Kidney (tissue), 14 donors: Measurements from ENCODE around the gene PPT2. TPM values are rescaled to one million over a fixed set of nuclear protein-coding genes. Genes with fewer than 3 reads are reported as not detected.

Source experiments
- DNase-seq, 5 donors: peaks; one replicate each; pipeline ENCODE4 v3.0.0-alpha.2; 2013 to 2020
- FAIRE-seq: peaks from 2 replicates; lab custom pipeline; 2012; peaks lifted over from hg19 to GRCh38; lab: Jason Lieb, UNC
- H3K27ac ChIP-seq, 2 donors: one replicate each; pipeline ENCODE4 v1.7.0; 2013; ENCODE audit warnings: low read depth in 2 of 2, low read length in 2 of 2, inconsistent platforms in 1 of 2
- H3K27me3 ChIP-seq: one replicate; pipeline ENCODE4 v1.7.1; 2013; ENCODE audit warnings: low read length, inconsistent platforms; ENCODE audit not compliant: control insufficient read depth, insufficient read depth
- H3K36me3 ChIP-seq, 3 donors: one replicate each; pipeline versions ENCODE4 v1.7.0 to v1.7.1; 2013; ENCODE audit warnings: low read length in 3 of 3, control low read depth in 1 of 3, inconsistent platforms in 1 of 3; ENCODE audit not compliant: insufficient read depth in 3 of 3, control insufficient read depth in 2 of 3
- H3K4me1 ChIP-seq, 3 donors: one replicate each; pipeline versions ENCODE4 v1.7.0 to v1.7.1; 2013; ENCODE audit warnings: low read length in 3 of 3, inconsistent platforms in 1 of 3, low read depth in 1 of 3; ENCODE audit not compliant: control insufficient read depth in 2 of 3, insufficient read depth in 2 of 3
- H3K4me3 ChIP-seq, 3 donors: one replicate each; pipeline versions ENCODE4 v1.7.0 to v1.8.1; 2013; ENCODE audit warnings: low read length in 3 of 3, control low read depth in 1 of 3, inconsistent platforms in 1 of 3
- H3K9ac ChIP-seq, 3 donors: one replicate each; pipeline versions ENCODE4 v1.7.0 to v1.7.1; 2013; ENCODE audit warnings: low read length in 3 of 3, control low read depth in 1 of 3, inconsistent platforms in 1 of 3
- H3K9me3 ChIP-seq, 3 donors: one replicate each; pipeline versions ENCODE4 v1.7.0 to v1.7.1; 2013; ENCODE audit warnings: low read length in 3 of 3, control low read depth in 1 of 3, inconsistent platforms in 1 of 3; ENCODE audit not compliant: control insufficient read depth in 2 of 3, insufficient read depth in 1 of 3
- intact Hi-C: fragments of 100-400 bp; cut with DNase I; formaldehyde crosslinking; loops from one replicate; pipeline ENCODE4 v1.11.1; 2022
- polyA plus RNA-seq: library from polyadenylated mRNA; stranded (reverse); fragments of 350-450 nt; fragmentation: Illumina TruSeq; extraction: RNeasy Lipid Tissue Mini Kit (QIAGEN cat#74804); gene quantifications from one replicate; pipeline ENCODE4 v1.2.3, GENCODE V29; 2014; ENCODE audit warnings: low read depth, low replicate concordance; ENCODE audit not compliant: insufficient read depth
- total RNA-seq: library from RNA; stranded (reverse); fragmentation: NEBNext Ultra II Directional; extraction: Animal tissue kit (Norgen Biotek cat#: 25700); gene quantifications from one replicate; pipeline ENCODE4 v1.2.1, GENCODE V29; 2021
- TF ChIP-seq, protein P1 (sequence below): IDR thresholded peaks from 3 replicates; pipeline ENCODE4 v1.5.1; 2012; ENCODE audit warnings: mild to moderate bottlenecking, moderate library complexity, borderline replicate concordance; ENCODE audit not compliant: insufficient read depth; ENCODE audit errors: extremely low read depth
- donor health status: control.
- donor health status: control.
- donor health status: control.
- donor health status: control.
- donor health status: control.
- donor health status: DM: yes; HTN: yes; CAD: no.
- donor health status: Normal renal cell carcinoma (clear cell type).

PPT2 gene
- total and polyA plus RNA-seq, 2 donors from 2014 or later, result 20.3 to 23.0 TPM

DNA sequence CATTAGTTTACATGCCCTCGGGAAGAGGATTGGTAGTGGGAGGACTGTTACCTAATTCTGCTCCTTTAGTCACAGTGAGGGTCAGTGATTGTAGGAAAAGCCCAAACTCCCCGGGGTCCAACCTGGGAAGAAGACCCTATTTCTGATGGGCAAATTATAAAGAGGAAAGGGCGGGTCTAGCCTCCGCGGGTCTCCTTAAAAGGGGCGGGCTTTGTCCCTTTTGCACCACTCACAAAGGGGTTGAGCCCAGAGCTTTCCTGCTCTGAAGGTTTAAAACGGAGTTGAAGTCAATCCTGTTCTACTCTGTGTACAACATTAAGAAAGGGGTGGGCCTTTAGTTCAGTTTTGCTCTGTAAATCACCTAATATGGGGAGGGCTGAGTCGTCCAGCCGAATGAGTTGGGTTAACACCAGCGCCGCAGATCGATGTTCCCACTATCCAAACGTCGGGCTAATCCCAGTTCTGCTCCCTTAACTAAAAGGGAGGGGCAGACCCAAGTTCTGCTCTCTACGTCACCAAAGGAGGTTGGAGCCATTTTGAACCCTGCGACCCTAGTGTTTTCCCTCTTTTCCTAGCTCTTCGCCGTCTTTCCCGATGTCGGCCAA lies 23.3 kb downstream of the PPT2 start:
- intact Hi-C loops, result no loop called here
- peaks cover 0 to 8% (median 0%) of the 10 kb centered on the region in 3 donors for H3K36me3 ChIP-seq
- TF ChIP-seq, protein P1, sequence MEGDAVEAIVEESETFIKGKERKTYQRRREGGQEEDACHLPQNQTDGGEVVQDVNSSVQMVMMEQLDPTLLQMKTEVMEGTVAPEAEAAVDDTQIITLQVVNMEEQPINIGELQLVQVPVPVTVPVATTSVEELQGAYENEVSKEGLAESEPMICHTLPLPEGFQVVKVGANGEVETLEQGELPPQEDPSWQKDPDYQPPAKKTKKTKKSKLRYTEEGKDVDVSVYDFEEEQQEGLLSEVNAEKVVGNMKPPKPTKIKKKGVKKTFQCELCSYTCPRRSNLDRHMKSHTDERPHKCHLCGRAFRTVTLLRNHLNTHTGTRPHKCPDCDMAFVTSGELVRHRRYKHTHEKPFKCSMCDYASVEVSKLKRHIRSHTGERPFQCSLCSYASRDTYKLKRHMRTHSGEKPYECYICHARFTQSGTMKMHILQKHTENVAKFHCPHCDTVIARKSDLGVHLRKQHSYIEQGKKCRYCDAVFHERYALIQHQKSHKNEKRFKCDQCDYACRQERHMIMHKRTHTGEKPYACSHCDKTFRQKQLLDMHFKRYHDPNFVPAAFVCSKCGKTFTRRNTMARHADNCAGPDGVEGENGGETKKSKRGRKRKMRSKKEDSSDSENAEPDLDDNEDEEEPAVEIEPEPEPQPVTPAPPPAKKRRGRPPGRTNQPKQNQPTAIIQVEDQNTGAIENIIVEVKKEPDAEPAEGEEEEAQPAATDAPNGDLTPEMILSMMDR, result no peak
- FAIRE-seq (no peak), DNase-seq (peak in 2 of 5 donors; percentile 73 to 89)
- H3K27ac ChIP-seq, result peak overlapping the region; percentile 93 to 98
- peak overlapping the region; percentile 51 to 91 (median 59) for H3K9ac ChIP-seq
- peak overlapping the region; percentile 75 to 95 (median 94) for H3K4me3 ChIP-seq
- H3K27me3 ChIP-seq, result no peaks in the 10 kb centered on the region
- H3K9me3 ChIP-seq, result no peaks in the 10 kb centered on the region
- peaks cover 7 to 31% (median 30%) of the 10 kb centered on the region in 3 donors for H3K4me1 ChIP-seq

DNA sequence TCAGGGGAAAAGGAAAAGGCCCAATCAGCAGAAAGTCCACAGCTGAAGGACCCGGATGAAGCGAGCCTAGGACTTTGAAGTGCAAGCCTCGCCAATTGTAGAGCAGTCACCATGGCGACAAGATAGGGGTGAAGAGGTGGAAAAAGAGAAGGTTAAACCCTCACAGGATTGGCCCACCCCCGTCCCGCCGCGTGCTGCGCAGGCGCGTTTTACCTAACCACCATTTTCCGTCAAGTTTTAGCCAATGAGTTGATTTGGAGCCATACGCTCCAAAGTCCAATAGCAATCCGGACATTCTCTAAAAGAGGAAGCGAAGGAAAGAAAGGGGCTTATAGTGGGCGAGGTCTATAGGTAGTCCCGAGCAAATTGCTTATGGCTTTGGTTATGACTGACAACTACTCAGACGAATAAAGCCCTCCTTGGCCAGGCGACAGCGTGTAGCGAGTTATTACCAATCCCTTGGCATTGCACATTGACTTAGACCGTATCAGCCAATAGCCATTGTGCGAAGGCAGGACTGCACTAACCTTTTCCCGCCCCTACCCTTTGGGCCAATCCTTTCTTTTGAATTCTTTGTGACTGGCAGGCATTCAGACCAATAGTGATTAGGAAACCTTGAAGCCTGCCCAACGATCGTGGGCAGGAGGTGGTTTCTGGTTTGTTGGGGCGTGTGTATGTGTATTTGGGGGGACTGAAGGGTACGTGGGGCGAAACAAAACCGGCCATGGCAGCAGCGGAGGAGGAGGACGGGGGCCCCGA lies 24.0 kb downstream of the PPT2 start, which contains the start of gene RNF5:
Gene RNF5 (plus strand): TSS at position 618 of the 759 bp plus-strand sequence. CDS start 107 bp downstream, at position 725.
- Histone ChIP-seq H3K4me3 (peak within 1 kb of the TSS; percentile 94 to 99 (median 95)), H3K9ac (peak within 1 kb of the TSS; percentile 89 to 91 (median 90)), H3K27me3 (no peaks in the 10 kb centered on the region), H3K9me3 (no peaks in the 10 kb centered on the region), H3K36me3 (peaks cover 0 to 11% (median 0%) of the 10 kb centered on the region in 3 donors), H3K4me1 (peaks cover 7 to 31% (median 30%) of the 10 kb centered on the region in 3 donors), H3K27ac (peak within 1 kb of the TSS; percentile 93 to 98)
- peak; percentile 98 to 100 (median 99) for DNase-seq
- FAIRE-seq, result peak; percentile 98
- TF ChIP-seq, protein P1, result no peak
- intact Hi-C loops, result no loop called here

DNA sequence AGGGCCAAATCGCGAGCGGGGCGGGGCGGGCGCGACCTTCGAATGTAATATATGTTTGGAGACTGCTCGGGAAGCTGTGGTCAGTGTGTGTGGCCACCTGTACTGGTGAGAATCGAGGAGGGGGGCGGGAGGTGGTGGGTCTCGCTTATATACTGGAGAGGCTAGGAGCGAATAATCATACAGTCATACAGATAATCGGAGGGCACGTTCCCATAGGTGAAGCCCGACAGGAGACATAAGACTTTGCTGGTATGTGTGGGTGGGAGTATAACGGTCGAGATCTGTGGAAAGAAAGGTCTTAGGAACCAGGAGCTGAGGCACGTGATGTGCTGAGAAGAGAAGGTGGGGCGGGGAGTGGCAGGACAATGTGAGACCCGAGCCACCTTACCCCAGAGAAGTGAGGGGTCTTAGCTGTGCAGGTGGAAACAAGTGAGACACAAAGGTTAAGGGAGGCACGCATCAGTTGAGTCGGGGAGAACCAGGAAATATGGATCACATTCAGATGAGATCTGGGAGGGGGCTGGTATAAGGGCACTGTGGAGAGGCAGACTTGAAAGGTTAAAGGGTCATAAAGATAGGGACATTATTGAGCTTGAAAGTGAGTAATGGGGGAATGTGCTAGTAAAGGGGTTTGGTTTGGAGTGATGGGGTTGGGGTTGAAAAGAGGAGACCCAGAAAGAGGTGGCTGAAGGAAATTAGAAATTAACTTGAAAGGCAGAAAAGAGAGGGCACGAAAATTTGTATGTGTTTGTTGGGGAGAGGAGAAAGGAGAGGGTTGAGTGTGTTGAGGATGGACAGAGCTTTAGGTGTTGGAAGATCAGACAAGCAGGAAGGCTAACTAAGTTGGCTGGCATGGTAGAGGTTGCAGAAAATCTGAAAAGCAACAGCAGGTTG lies 24.9 kb downstream of the PPT2 start:
- H3K4me1 ChIP-seq, result peaks cover 7 to 31% (median 30%) of the 10 kb centered on the region in 3 donors
- peaks cover 0 to 12% (median 0%) of the 10 kb centered on the region in 3 donors for H3K36me3 ChIP-seq
- intact Hi-C loops, result no loop called here
- no peaks in the 10 kb centered on the region for H3K9me3 ChIP-seq
- no peaks in the 10 kb centered on the region for H3K27me3 ChIP-seq
- H3K4me3 ChIP-seq, result peak overlapping the region; percentile 94 to 99 (median 95)
- FAIRE-seq, result no peak
- peak overlapping the region; percentile 93 to 98 for H3K27ac ChIP-seq
- DNase-seq, result peak in 4 of 5 donors; percentile 43 to 89 (median 72)
- peak overlapping the region; percentile 88 to 90 (median 89) for H3K9ac ChIP-seq
- TF ChIP-seq, protein P1, result no peak
